Erythroblast (primary cell): ENCODE data around the gene PPARD.

Source experiments
- GATA1 ChIP-seq: IDR thresholded peaks from 2 replicates; pipeline ENCODE4 v1.6.1; 2011; ENCODE audit warnings: low read depth, mild to moderate bottlenecking, control low read depth, low read length, moderate library complexity
- POLR2A ChIP-seq: IDR thresholded peaks from 2 replicates; pipeline ENCODE4 v1.6.1; 2011; ENCODE audit warnings: mild to moderate bottlenecking, low read length

GRCh38 chr6:35359346-35359743 lies 17.0 kb downstream of the PPARD start:
- TF ChIP-seq POLR2A = no peak
- no peak for TF ChIP-seq GATA1
